ENCODE results near the gene CYP2D6. TPM values are rescaled to one million over a fixed set of nuclear protein-coding genes. Genes with fewer than 3 reads are reported as not detected.
A peak's percentile ranks its signal among the peaks of the same experiment; 100 is the strongest.

The CYP2D6 gene
- total and polyA plus RNA-seq, 2 of the 13 experiments (the other 11 are each of a cell fraction or from before 2014, with no cell fraction given) = 1.0 to 3.7 TPM

- TF ChIP-seq ZBTB4 (CRISPR knock-in tag; IDR thresholded peaks at IDR 0.05; ENCODE audit: borderline replicate concordance) (peak; percentile 77; the same call in 1 of the 2 replicates), EHMT2 (IDR thresholded peaks at IDR 0.05; ENCODE audit: borderline replicate concordance, low read depth, low read length) (no peak), ZNF24 (IDR thresholded peaks at IDR 0.05) (no peak), ZC3H4 (CRISPR knock-in tag; IDR thresholded peaks at IDR 0.05; ENCODE audit: borderline replicate concordance) (no peak), SP4 (CRISPR knock-in tag; IDR thresholded peaks at IDR 0.05) (peak; percentile 21; the same call in 1 of the 2 replicates), ZNF775 (CRISPR knock-in tag; IDR thresholded peaks at IDR 0.05; ENCODE audit: borderline replicate concordance) (no peak), DMAP1 (CRISPR knock-in tag; IDR thresholded peaks at IDR 0.05) (peak; percentile 89), BCL6 (CRISPR knock-in tag; IDR thresholded peaks at IDR 0.05) (peak; percentile 49), IKZF1 (IDR thresholded peaks at IDR 0.05) (no peak), REL (CRISPR knock-in tag; conservative IDR thresholded peaks at IDR 0.05) (0 out of 2 replicates have a peak, but pooled peaks have one; percentile 76), NCOA1 (CRISPR knock-in tag; IDR thresholded peaks at IDR 0.05) (no peak), MIER3 (CRISPR knock-in tag; IDR thresholded peaks at IDR 0.05; ENCODE audit: borderline replicate concordance) (peak; percentile 14; the same call in 1 of the 2 replicates), ZNF569 (CRISPR knock-in tag; IDR thresholded peaks at IDR 0.05; ENCODE audit: borderline replicate concordance) (0 out of 2 replicates have a peak, but pooled peaks have one; percentile 30), ZBTB34 (CRISPR knock-in tag; IDR thresholded peaks at IDR 0.05) (no peak), GLI4 (CRISPR knock-in tag; IDR thresholded peaks at IDR 0.05; ENCODE audit: borderline replicate concordance) (no peak; the same call in 1 of the 2 replicates), ZNF672 (CRISPR knock-in tag; IDR thresholded peaks at IDR 0.05) (no peak), IRF2 (CRISPR knock-in tag; IDR thresholded peaks at IDR 0.05) (peak; percentile 61), TRIM22 (IDR thresholded peaks at IDR 0.05) (no peak), JUNB (CRISPR knock-in tag; IDR thresholded peaks at IDR 0.05; ENCODE audit: borderline replicate concordance) (no peak), RAD21 (CRISPR knock-in tag; IDR thresholded peaks at IDR 0.05) (0 out of 2 replicates have a peak, but pooled peaks have one; percentile 28), ZNF704 (CRISPR knock-in tag; IDR thresholded peaks at IDR 0.05; ENCODE audit: borderline replicate concordance) (peak; percentile 68; the same call in 1 of the 2 replicates), MED8 (CRISPR knock-in tag; IDR thresholded peaks at IDR 0.05; ENCODE audit: insufficient replicate concordance) (no peak), NFATC3 (CRISPR knock-in tag; IDR thresholded peaks at IDR 0.05) (no peak; the same call in 1 of the 2 replicates)
These were observed 51.0 kb downstream of the CYP2D6 start, which contains the start of gene SMDT1 (continued) for GRCh38 chr22:42079319-42080251.

Data from HepG2 (cell line).